GM12801 (cell line): Measurements from ENCODE around the gene FAM163A.

Experiments used
- CTCF ChIP-seq: IDR thresholded peaks from one replicate; pipeline ENCODE4 v1.5.1; 2011; ENCODE audit warnings: control low read depth; ENCODE audit not compliant: insufficient read length; ENCODE audit errors: extremely low read depth

Gene FAM163A

GRCh38 chr1:179777731-179778130 is 34.6 kb downstream of the FAM163A start:
- TF ChIP-seq CTCF = no peak

- TF ChIP-seq CTCF = no peak
Measured at GRCh38 chr1:179779645-179780272, 36.7 kb downstream of the FAM163A start.

DNA sequence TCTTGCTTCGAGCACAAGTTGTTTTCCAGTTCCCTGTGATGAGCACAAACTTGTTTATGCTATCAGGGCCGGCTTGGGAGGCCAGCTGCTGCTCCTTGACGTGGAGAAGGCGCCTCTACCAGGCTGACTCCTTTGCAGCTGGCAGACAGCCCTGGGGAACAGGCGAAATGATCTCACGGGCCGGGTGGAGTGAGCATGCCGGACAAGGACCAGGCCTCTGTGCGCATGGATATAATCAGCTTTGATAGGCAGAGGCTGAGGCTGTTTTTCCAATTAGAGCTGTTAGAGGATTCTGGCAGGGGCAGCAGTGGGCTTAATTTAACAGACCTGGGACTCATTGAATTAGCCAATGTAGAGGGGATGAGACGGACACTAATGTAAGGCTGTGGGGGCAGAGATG is 38.9 kb downstream of the FAM163A start:
- no peak for TF ChIP-seq CTCF

- TF ChIP-seq CTCF = no peak
Measured at GRCh38 chr1:179785031-179785431, 41.9 kb downstream of the FAM163A start.

- no peak for TF ChIP-seq CTCF
Measured at GRCh38 chr1:179785728-179786127, 42.6 kb downstream of the FAM163A start.

DNA sequence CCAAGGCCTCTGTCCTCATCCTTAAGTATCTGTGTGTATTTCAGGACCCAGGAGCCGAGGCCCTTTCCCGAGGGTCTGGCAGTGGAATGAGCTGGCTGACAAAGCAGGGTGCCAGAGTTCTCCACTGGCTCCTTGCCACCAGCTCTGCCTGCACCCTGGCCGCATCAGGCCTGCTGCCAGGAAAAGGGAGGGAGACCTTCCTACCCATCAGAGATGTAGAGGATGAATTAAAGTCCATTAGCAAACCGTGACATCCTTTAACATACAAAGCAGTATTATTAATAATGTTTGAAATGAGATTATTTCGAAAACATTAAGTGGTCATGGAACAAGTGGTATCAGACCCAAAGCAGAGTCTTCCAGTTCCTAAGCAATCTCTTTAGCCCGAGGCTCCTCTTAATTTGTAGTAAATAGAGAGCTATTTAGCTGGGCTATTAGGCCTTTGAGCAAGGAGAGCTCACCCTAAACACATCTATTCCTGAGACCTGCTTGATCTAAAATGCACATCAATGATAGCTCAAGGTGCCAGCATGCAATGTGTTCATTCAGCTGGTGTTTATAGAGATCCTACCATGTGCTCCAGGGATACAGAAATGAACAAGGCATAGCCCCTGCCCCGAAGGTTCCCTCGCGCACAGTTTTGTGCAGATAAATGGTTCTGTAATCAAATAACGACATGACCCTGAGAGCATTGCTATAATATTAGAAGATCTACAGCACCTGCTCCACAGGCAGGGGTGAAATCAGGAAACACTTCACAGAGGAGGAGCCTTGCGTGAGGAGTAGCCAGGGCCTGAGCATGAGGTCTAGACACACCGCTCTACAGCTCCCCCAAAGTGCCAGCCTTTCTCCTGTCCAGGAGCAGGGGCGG is 44.0 kb downstream of the FAM163A start:
- TF ChIP-seq CTCF = no peak

- no peak for TF ChIP-seq CTCF
Measured at GRCh38 chr1:179788259-179788658, 45.2 kb downstream of the FAM163A start.
